PC-3 (cell line): ENCODE data around the gene FTO. TPM values are rescaled to one million over a fixed set of nuclear protein-coding genes. Genes with fewer than 3 reads are reported as not detected.

Source experiments
- ATAC-seq: fragments of 200-7000 bp; cut with Tn5 transposase; 2 replicates; pipeline ENCODE4 v1.9.1; 2020; ENCODE audit warnings: mild to moderate bottlenecking, moderate library complexity
- BruUV-seq: library from RNA; stranded (reverse); fragments of 400-500 nt; replicated peaks from 2 replicates; lab custom pipeline; 2021; lab: Mats Ljungman, UMichigan
- CTCF ChIA-PET: fragments of 300-600 bp; sonication (Branson Sonifier 250); formaldehyde crosslinking; loops from one replicate; lab custom pipeline; 2022; ENCODE audit warnings: antibody characterized with exemption; lab: Charles Lee
- POLR2A ChIA-PET: fragments of 300-600 bp; sonication (Branson Sonifier 250); formaldehyde crosslinking; loops from one replicate; lab custom pipeline; 2022; ENCODE audit warnings: antibody characterized with exemption; ENCODE audit not compliant: unreplicated experiment; lab: Charles Lee
- DNase-seq: peaks from one replicate; pipeline ENCODE4 v3.0.0-alpha.2; 2015
- H2AFZ ChIP-seq: fragments of 300-600 bp; sonication (generic); 2 replicates; pipeline ENCODE4 v1.6.0; 2016; ENCODE audit warnings: antibody characterized with exemption, low read length
- H3F3A ChIP-seq: fragments of 300-600 bp; sonication (generic); one replicate; pipeline ENCODE4 v1.6.0; 2017; ENCODE audit warnings: antibody characterized with exemption, low read length, control low read depth, mild to moderate bottlenecking; ENCODE audit not compliant: unreplicated experiment
- H3K27ac ChIP-seq: fragments of 300-600 bp; sonication (generic); 2 replicates; pipeline ENCODE4 v1.5.1; 2016; ENCODE audit warnings: mild to moderate bottlenecking, low read length
- H3K27me3 ChIP-seq: fragments of 300-600 bp; sonication (generic); 2 replicates; pipeline ENCODE4 v1.6.1; 2016; ENCODE audit warnings: low read length, mixed read lengths
- H3K36me3 ChIP-seq: fragments of 300-600 bp; sonication (generic); 2 replicates; pipeline ENCODE4 v1.6.1; 2016; ENCODE audit warnings: low read depth, mixed run types, low read length, mixed read lengths
- H3K4me1 ChIP-seq: fragments of 300-600 bp; sonication (generic); 2 replicates; pipeline ENCODE4 v1.5.1; 2016; ENCODE audit warnings: low read length; ENCODE audit not compliant: insufficient read depth
- H3K4me2 ChIP-seq: fragments of 300-600 bp; sonication (generic); 2 replicates; pipeline ENCODE4 v1.6.0; 2016; ENCODE audit warnings: low read length
- H3K4me3 ChIP-seq: fragments of 300-600 bp; sonication (generic); 2 replicates; pipeline ENCODE4 v1.5.1; 2016; ENCODE audit warnings: mild to moderate bottlenecking, low read length, mixed read lengths
- H3K79me2 ChIP-seq: fragments of 300-600 bp; sonication (generic); 2 replicates; pipeline ENCODE4 v1.6.1; 2017; ENCODE audit warnings: low read length, mixed read lengths
- H3K9ac ChIP-seq: fragments of 300-600 bp; sonication (generic); 2 replicates; pipeline ENCODE4 v1.6.0; 2016; ENCODE audit warnings: mild to moderate bottlenecking, low read length
- H3K9me2 ChIP-seq: fragments of 300-600 bp; sonication (generic); replicated peaks from 2 replicates; pipeline ENCODE4 v1.6.1; 2016; ENCODE audit warnings: mixed run types, low read length, mixed read lengths
- H3K9me3 ChIP-seq: fragments of 300-600 bp; sonication (generic); 2 replicates; pipeline ENCODE4 v1.6.1; 2016; ENCODE audit warnings: low read length, mixed read lengths
- H4K20me1 ChIP-seq: fragments of 300-600 bp; sonication (generic); 2 replicates; pipeline ENCODE4 v1.6.1; 2016; ENCODE audit warnings: low read length, mixed read lengths
- CTCF ChIP-seq: fragments of 300-600 bp; sonication (generic); conservative IDR thresholded peaks from 2 replicates; pipeline ENCODE4 v1.5.1; 2017; ENCODE audit warnings: antibody characterized with exemption, low read depth, mild to moderate bottlenecking, low read length
- EZH2 ChIP-seq: fragments of 300-600 bp; sonication (generic); IDR thresholded peaks from one replicate; pipeline ENCODE4 v1.6.1; 2017; ENCODE audit warnings: antibody characterized with exemption, mild to moderate bottlenecking, low read length; ENCODE audit not compliant: unreplicated experiment
- EZH2phosphoT487 ChIP-seq: fragments of 300-600 bp; sonication (generic); IDR thresholded peaks from 2 replicates; pipeline ENCODE4 v1.6.1; 2018; ENCODE audit warnings: mild to moderate bottlenecking, antibody characterized with exemption, low read length, borderline replicate concordance
- intact Hi-C: fragments of 100-400 bp; cut with micrococcal nuclease; formaldehyde crosslinking; loops from 2 replicates; pipeline ENCODE4 v1.9.0; 2023
- total RNA-seq: library from RNA; depleted of rRNA; stranded (reverse); fragments of >200 nt; gene quantifications from 2 replicates; pipeline ENCODE4 v1.2.3, GENCODE V29; 2014

FTO gene
- total RNA-seq, 1 experiment from 2014 or later = 27.0 TPM

- ATAC-seq (peak; percentile 92), DNase-seq (peak; percentile 94)
- Histone ChIP-seq H4K20me1 (no peaks in the 10 kb centered on the region), H3F3A (peaks cover 3% of the 10 kb centered on the region), H3K4me3 (no peak overlapping the region), H3K36me3 (no peaks in the 10 kb centered on the region), H2AFZ (peak overlapping the region; percentile 46; the same call in 1 of the 2 replicates), H3K4me1 (peaks cover 35% of the 10 kb centered on the region), H3K4me2 (peak overlapping the region; percentile 63), H3K9me3 (no peaks in the 10 kb centered on the region), H3K9me2 (no peaks in the 10 kb centered on the region), H3K9ac (peak overlapping the region; percentile 75), H3K27me3 (no peaks in the 10 kb centered on the region), H3K79me2 (no peaks in the 10 kb centered on the region), H3K27ac (peak overlapping the region; percentile 98)
- no peak for TF ChIP-seq CTCF
- POLR2A ChIA-PET = interaction anchor here (0.5 to 0.8 kb wide), 3 partner anchors 9 to 304 kb away, joined by 3 read pairs; no protein-coding TSS in a partner anchor
- CTCF ChIA-PET = no interaction called here
- intact Hi-C loops = loop anchor here (10.0 kb wide), 2 partner anchors 186 to 306 kb away; no protein-coding TSS in a partner anchor
- BruUV-seq = no TSS peak
Measured at GRCh38 chr16:54080524-54081008, 376.6 kb downstream of the FTO start.

GRCh38 chr16:54086791-54087190 lies 382.8 kb downstream of the FTO start:
- Histone ChIP-seq H4K20me1 (no peaks in the 10 kb centered on the region), H3K4me2 (no peak overlapping the region), H3K27ac (no peak overlapping the region), H2AFZ (no peak overlapping the region), H3K79me2 (no peaks in the 10 kb centered on the region), H3K36me3 (no peaks in the 10 kb centered on the region), H3K9ac (no peak overlapping the region), H3F3A (no peaks in the 10 kb centered on the region), H3K4me1 (no peaks in the 10 kb centered on the region), H3K9me3 (no peaks in the 10 kb centered on the region), H3K27me3 (no peaks in the 10 kb centered on the region), H3K4me3 (no peak overlapping the region), H3K9me2 (no peaks in the 10 kb centered on the region)
- TF ChIP-seq EZH2phosphoT487 (no peak), EZH2 (no peak), CTCF (no peak)
- no peak for DNase-seq
- BruUV-seq = no TSS peak
- POLR2A ChIA-PET = no interaction called here
- intact Hi-C loops = loop anchor here (10.0 kb wide), 2 partner anchors 192 to 312 kb away; no protein-coding TSS in a partner anchor
- CTCF ChIA-PET = no interaction called here
- no peak for ATAC-seq

- Histone ChIP-seq H3K27me3 (no peaks in the 10 kb centered on the region), H3K36me3 (no peaks in the 10 kb centered on the region), H3K4me3 (no peak overlapping the region), H4K20me1 (no peaks in the 10 kb centered on the region), H3K79me2 (no peaks in the 10 kb centered on the region), H3K27ac (no peak overlapping the region), H3K4me1 (no peaks in the 10 kb centered on the region), H3K9me3 (no peaks in the 10 kb centered on the region), H3K4me2 (no peak overlapping the region), H3K9me2 (no peaks in the 10 kb centered on the region), H3K9ac (no peak overlapping the region), H2AFZ (no peak overlapping the region), H3F3A (no peaks in the 10 kb centered on the region)
- ATAC-seq (no peak), DNase-seq (no peak)
- ChIA-PET CTCF (no interaction called here), POLR2A (no interaction called here)
- intact Hi-C loops = no loop called here
- BruUV-seq = no TSS peak
- no peak for TF ChIP-seq CTCF
Measured at GRCh38 chr16:54090602-54091001, 386.6 kb downstream of the FTO start.
